Upper lobe of right lung (tissue), 1 donor: Measurements from ENCODE around the gene MCEMP1. TPM values are rescaled to one million over a fixed set of nuclear protein-coding genes. Genes with fewer than 3 reads are reported as not detected.

Experiments
- ATAC-seq: fragments of 200-7000 bp; cut with Tn5 transposase; one replicate; pipeline ENCODE4 v1.9.1; 2020; ENCODE audit warnings: mild to moderate bottlenecking, moderate library complexity
- DNase-seq: peaks from one replicate; pipeline ENCODE4 v3.0.0-alpha.2; 2020
- H3K27ac ChIP-seq: fragments of 200-600 bp; one replicate; pipeline ENCODE4 v1.8.0; 2022
- H3K27me3 ChIP-seq: fragments of 200-600 bp; one replicate; pipeline ENCODE4 v1.8.0; 2022; ENCODE audit warnings: mild to moderate bottlenecking
- H3K36me3 ChIP-seq: fragments of 200-600 bp; one replicate; pipeline ENCODE4 v1.8.0; 2022
- H3K4me1 ChIP-seq: fragments of 200-600 bp; one replicate; pipeline ENCODE4 v1.8.0; 2022
- H3K4me3 ChIP-seq: fragments of 200-600 bp; one replicate; pipeline ENCODE4 v1.8.0; 2022; ENCODE audit warnings: mild to moderate bottlenecking
- H3K9me3 ChIP-seq: fragments of 200-600 bp; one replicate; pipeline ENCODE4 v1.8.0; 2022
- CTCF ChIP-seq: fragments of 200-600 bp; IDR thresholded peaks from one replicate; pipeline ENCODE4 v1.8.0; 2022; ENCODE audit warnings: antibody characterized with exemption
- intact Hi-C: fragments of 100-400 bp; cut with DNase I; formaldehyde crosslinking; loops from one replicate; pipeline ENCODE4 v1.11.0; 2022
- total RNA-seq: library from RNA; stranded (reverse); fragmentation: NEBNext Ultra II Directional; extraction: Animal tissue kit (Norgen Biotek cat#: 25700); gene quantifications from one replicate; pipeline ENCODE4 v1.2.1, GENCODE V29; 2021
- donor health status: DM: no; HTN: yes; CAD: no; lungs with severe emphysema.

Gene MCEMP1
- total RNA-seq, 1 donor from 2014 or later: 97.9 TPM

- Histone ChIP-seq H3K4me3 (no peak overlapping the region), H3K9me3 (no peaks in the 10 kb centered on the region), H3K27me3 (no peaks in the 10 kb centered on the region), H3K27ac (no peak overlapping the region), H3K36me3 (no peaks in the 10 kb centered on the region), H3K4me1 (no peaks in the 10 kb centered on the region)
- ATAC-seq (no peak), DNase-seq (no peak)
- intact Hi-C loops: no loop called here
- TF ChIP-seq CTCF: no peak
Measured at GRCh38 chr19:7690779-7691258, 13.9 kb downstream of the MCEMP1 start.

GRCh38 chr19:7691497-7691896 is 14.6 kb downstream of the MCEMP1 start:
- Histone ChIP-seq H3K9me3 (no peaks in the 10 kb centered on the region), H3K27me3 (peaks cover 3% of the 10 kb centered on the region), H3K4me1 (no peaks in the 10 kb centered on the region), H3K27ac (no peak overlapping the region), H3K36me3 (no peaks in the 10 kb centered on the region), H3K4me3 (no peak overlapping the region)
- intact Hi-C loops: no loop called here
- no peak for TF ChIP-seq CTCF
- ATAC-seq (no peak), DNase-seq (no peak)

GRCh38 chr19:7692417-7693088 is 15.7 kb downstream of the MCEMP1 start:
- intact Hi-C loops: no loop called here
- no peak for TF ChIP-seq CTCF
- DNase-seq (no peak), ATAC-seq (no peak)
- no peaks in the 10 kb centered on the region for H3K9me3 ChIP-seq
- H3K36me3 ChIP-seq: no peaks in the 10 kb centered on the region
- no peak overlapping the region for H3K4me3 ChIP-seq
- H3K27ac ChIP-seq: no peak overlapping the region
- no peaks in the 10 kb centered on the region for H3K4me1 ChIP-seq
- H3K27me3 ChIP-seq: peaks cover 9% of the 10 kb centered on the region

GRCh38 chr19:7694499-7694898 is 17.6 kb downstream of the MCEMP1 start:
- Histone ChIP-seq H3K4me3 (no peak overlapping the region), H3K9me3 (no peaks in the 10 kb centered on the region), H3K27me3 (peaks cover 19% of the 10 kb centered on the region), H3K36me3 (no peaks in the 10 kb centered on the region), H3K4me1 (no peaks in the 10 kb centered on the region), H3K27ac (no peak overlapping the region)
- DNase-seq (no peak), ATAC-seq (no peak)
- intact Hi-C loops: no loop called here
- no peak for TF ChIP-seq CTCF

GRCh38 chr19:7697721-7698287 is 20.9 kb downstream of the MCEMP1 start:
- Histone ChIP-seq H3K9me3 (no peaks in the 10 kb centered on the region), H3K27me3 (peaks cover 30% of the 10 kb centered on the region), H3K4me1 (no peaks in the 10 kb centered on the region), H3K36me3 (no peaks in the 10 kb centered on the region), H3K4me3 (no peak overlapping the region), H3K27ac (no peak overlapping the region)
- no peak for TF ChIP-seq CTCF
- intact Hi-C loops: no loop called here
- ATAC-seq (no peak), DNase-seq (no peak)
